GM12864 (cell line): ENCODE measurements around the gene ACE.

Source experiments
- DNase-seq: peaks from one replicate; pipeline ENCODE4 v3.0.0-alpha.2; 2011; ENCODE audit warnings: low read depth
- H3K4me3 ChIP-seq: 2 replicates; pipeline ENCODE4 v1.5.1; 2011; ENCODE audit warnings: mild to moderate bottlenecking, low read depth, low read length, control low read depth
- TF ChIP-seq, protein P1 (sequence below): IDR thresholded peaks from 2 replicates; pipeline ENCODE4 v1.5.1; 2011; ENCODE audit warnings: low read depth, mild to moderate bottlenecking, moderate library complexity, low read length, control low read depth, inconsistent platforms; ENCODE audit errors: missing control alignments

ACE gene

DNA sequence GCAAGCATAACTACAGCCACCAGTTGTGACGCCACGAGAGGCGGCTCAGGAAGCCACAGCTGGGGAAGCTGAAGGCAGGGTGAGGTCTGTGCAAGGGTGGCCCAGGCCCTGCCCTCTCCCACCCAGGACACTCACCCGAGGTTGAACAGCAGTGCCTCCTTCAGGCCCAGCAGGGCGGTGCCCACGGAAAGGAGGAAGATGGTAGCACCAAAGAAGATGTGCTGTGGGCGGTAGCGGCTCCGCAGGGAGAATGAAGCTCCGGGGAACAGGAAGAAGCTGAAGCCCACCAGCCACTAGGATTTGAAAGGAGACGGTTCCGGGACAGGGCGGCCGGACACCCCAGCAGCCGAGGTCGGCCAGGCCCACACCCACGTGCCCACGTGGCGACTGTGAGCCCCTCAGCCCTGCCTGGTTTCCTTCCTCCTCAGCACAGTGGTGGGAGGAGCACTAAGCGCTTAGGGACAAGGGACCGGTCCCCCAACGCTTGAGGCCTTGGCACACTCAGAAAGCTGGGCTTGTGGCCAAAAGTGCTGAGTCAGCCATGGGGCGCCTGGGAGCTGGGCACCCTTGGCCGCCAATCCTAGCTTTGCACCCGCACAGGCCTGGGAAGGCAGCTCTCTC lies 41.8 kb upstream of the ACE start:
- H3K4me3 ChIP-seq = no peak overlapping the region
- TF ChIP-seq, protein P1, sequence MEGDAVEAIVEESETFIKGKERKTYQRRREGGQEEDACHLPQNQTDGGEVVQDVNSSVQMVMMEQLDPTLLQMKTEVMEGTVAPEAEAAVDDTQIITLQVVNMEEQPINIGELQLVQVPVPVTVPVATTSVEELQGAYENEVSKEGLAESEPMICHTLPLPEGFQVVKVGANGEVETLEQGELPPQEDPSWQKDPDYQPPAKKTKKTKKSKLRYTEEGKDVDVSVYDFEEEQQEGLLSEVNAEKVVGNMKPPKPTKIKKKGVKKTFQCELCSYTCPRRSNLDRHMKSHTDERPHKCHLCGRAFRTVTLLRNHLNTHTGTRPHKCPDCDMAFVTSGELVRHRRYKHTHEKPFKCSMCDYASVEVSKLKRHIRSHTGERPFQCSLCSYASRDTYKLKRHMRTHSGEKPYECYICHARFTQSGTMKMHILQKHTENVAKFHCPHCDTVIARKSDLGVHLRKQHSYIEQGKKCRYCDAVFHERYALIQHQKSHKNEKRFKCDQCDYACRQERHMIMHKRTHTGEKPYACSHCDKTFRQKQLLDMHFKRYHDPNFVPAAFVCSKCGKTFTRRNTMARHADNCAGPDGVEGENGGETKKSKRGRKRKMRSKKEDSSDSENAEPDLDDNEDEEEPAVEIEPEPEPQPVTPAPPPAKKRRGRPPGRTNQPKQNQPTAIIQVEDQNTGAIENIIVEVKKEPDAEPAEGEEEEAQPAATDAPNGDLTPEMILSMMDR = peak; percentile 21
- no peak for DNase-seq

DNA sequence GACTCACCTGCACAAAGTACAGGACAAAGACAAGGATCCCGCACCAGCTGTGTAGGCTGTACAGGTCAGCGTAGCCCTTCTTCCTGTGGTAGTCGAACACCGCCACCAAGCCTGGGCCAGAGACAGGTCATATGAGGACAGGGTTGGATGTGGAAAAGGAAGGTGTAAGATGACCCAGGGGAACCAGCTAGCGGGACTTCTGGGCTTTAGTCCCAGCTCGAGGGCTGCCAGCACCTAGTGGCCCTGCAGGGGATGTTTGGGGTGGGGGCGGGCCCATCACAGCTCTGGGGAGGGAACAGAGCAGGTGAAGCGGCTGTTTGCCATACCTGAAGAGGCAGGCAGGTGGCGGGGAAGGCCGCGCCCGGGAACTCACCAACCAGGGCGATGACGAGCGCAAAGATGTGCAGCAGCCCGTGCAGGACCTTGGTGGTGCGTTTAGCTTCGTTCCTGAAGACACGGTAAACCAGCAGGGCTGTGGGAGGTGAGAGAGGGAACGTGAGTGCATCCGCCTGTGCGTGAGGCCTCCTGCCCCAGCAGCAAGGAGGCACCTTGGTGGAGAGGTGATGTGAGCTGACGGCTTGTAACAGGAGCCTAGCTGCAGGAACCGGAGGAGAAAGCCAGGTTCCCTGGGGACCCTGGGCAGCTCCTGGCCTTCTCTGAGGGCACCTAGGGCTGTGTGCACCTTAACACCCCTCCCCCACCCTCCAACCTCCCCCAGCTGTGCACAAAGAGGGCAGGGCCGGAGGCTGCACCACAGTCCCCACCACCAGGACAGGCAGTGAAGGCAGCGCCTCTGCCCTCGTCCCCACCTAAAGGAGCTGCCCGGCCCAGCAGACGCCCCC lies 41.0 kb upstream of the ACE start:
- no peak for DNase-seq
- TF ChIP-seq, protein P1 = peak; percentile 43
- no peak overlapping the region for H3K4me3 ChIP-seq

DNA sequence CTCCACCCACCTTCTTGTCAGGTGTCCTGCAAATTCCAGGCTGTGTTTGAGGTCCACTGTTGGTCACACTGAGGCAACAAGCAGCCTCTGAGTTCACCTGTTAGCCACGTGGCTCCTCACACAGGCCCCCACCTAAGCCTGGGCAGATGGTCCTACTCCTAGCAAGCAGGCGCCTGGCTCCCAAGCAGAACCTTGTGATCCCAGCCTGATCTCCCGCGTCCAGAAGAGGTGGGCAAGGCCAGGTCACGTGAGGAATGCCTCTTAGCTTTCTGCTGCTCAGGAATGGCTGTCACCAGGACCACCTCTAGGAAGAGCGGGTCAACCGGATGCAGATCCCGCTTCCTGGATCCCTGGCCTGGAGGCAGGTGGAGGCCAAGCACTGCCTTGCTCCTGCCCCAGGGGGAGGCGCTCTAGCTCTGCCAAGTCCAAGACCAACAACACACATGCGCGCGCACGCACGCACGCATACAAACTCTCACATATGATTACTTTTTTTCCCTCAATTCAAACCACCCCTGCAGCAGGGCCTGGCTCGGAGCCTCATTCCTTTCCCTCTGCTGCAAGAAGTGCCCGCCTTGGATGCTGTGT lies 40.2 kb upstream of the ACE start:
- TF ChIP-seq, protein P1 = no peak
- no peak overlapping the region for H3K4me3 ChIP-seq
- no peak for DNase-seq

DNA sequence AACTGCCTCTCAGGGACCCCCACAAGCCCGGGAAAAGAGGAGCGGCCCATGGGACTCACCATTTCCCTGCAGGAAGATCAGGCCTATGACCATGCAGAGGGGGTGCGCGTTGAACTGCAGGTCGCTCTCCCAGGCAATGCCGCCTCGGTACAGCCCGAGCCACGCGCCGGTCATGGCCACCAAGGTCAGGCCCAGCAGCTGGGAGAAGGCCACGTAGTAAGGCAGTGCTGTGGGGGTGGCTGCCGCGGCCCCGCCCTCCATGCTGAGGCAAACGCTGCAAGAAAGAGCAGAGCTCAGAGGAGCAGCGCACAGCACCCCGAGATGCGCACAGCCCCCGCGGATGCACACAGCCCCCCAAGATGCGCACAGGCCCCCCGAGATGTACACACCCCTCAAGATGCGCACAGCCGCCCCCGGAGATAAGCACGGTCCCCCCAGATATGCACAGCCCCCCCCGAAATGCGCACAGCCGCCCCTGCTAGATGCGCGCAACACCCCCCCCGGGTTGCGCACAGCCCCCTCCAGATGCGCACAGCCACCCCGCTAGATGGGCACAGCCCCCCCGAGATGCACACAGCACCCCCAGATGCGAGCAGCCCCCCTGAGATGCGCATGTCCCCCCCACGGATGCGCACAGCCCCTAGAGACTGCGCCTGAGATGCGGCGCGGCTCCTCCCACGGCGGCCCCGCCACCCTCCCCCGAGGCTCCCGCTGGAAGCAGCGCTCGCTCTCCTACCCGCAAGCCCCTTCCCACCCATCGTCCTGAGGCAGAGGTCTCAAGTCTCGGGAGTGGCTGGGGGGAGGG lies 39.4 kb upstream of the ACE start:
- no peak for DNase-seq
- no peak overlapping the region for H3K4me3 ChIP-seq
- TF ChIP-seq, protein P1 = no peak

DNA sequence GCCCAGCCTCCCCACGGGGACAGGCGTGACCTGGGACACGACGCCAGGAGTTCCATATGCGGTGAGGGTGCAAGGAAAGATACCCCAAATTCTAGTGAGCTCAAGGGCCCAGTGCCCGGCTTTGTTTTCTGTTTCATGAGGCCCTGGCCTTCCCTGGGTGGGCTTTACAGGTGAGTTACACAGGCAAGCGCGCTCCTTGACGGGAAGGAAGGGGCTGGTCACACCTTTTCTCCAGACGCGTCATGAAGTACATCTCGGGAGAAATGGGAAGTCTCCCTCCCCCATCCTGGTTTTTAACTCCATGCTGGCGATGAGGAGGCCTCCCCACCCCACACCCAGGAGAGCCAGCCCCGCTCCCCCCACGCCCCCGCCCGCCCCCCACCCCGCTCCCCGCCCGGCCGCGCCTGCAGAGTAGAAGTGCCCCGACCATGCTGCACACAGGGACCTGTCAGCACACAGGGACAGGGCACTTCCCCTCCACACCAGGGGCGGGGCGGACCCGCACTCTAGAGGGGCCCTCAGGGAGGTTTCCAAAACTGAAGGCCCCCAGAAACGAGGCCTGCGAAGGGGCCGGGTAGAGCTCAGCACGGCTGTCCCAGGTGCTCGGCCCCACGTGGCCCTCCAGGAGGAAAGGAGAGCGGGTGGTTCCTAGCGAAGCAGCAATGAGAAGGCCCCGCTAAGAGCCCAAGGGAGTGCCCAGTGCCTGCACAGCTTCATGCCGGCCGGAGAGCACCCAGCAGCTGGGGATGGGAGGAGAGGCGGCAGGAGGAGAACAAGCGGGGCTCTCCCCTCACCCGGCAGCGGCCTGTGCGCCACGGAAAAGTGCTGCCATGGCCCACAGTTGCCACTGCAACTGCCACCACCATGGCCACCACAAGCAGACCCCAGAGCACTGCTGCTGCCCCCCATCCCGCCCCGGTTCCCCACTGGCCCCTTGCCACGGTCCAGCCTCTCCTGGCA lies 38.5 kb upstream of the ACE start:
- H3K4me3 ChIP-seq = no peak overlapping the region
- TF ChIP-seq, protein P1 = no peak
- DNase-seq = no peak

DNA sequence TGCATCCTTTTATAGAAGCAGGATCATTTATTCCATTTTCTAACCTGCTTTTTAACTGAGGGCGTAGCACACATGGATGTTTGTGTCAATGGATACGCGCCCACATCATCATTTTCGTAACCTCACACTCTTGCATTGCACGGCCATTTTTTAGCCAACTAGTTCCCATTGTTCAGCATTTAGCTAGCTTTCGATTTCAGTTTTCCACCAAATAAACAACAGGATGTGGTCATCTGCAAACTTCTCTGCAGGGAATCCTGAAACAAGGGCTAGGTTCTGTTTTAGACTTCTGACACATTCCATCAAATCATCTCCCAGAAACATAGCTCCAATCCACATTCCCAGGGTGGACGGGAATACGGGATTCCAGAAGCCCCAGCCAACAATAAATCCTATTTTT lies 37.2 kb upstream of the ACE start:
- no peak for DNase-seq
- H3K4me3 ChIP-seq = no peak overlapping the region
- TF ChIP-seq, protein P1 = no peak
